Activated CD4-positive, alpha-beta T cell treated with anti-CD3 and anti-CD28 coated beads for 36 hours (primary cell): ENCODE measurements around the gene KLC1. TPM values are rescaled to one million over a fixed set of nuclear protein-coding genes. Genes with fewer than 3 reads are reported as not detected.

Experiments
- ATAC-seq: fragments of 200-7000 bp; cut with Tn5 transposase; one replicate; pipeline ENCODE4 v1.10.0; 2021; ENCODE audit warnings: mild to moderate bottlenecking, moderate library complexity
- CTCF ChIA-PET: fragments of 350-600 bp; sonication (Branson Sonifier 250); formaldehyde crosslinking; loops from one replicate; lab custom pipeline; 2021; ENCODE audit warnings: antibody characterized with exemption; lab: Charles Lee
- POLR2A ChIA-PET: fragments of 350-600 bp; sonication (Branson Sonifier 250); formaldehyde crosslinking; loops from one replicate; lab custom pipeline; 2021; ENCODE audit warnings: antibody characterized with exemption, inconsistent platforms; lab: Charles Lee
- DNase-seq: peaks from one replicate; pipeline ENCODE4 v3.0.0-alpha.2; 2020
- H3K27ac Mint-ChIP-seq: one replicate; pipeline ENCODE4 v1.8.0; 2021; ENCODE audit warnings: mixed read lengths
- H3K27me3 Mint-ChIP-seq: one replicate; pipeline ENCODE4 v1.8.0; 2021; ENCODE audit warnings: mixed read lengths
- H3K36me3 Mint-ChIP-seq: one replicate; pipeline ENCODE4 v1.8.0; 2021; ENCODE audit warnings: low read depth, mixed read lengths
- H3K4me1 Mint-ChIP-seq: one replicate; pipeline ENCODE4 v1.8.0; 2021; ENCODE audit warnings: mixed read lengths
- H3K4me3 Mint-ChIP-seq: one replicate; pipeline ENCODE4 v1.8.0; 2021; ENCODE audit warnings: mild to moderate bottlenecking, moderate library complexity, mixed read lengths
- H3K9me3 Mint-ChIP-seq: one replicate; pipeline ENCODE4 v1.8.0; 2021; ENCODE audit warnings: low read depth, mixed read lengths
- intact Hi-C, 2 experiments: fragments of 100-400 bp; cut with DNase I in 1 of 2; cut with micrococcal nuclease in 1 of 2; formaldehyde crosslinking; loops; one replicate each; pipeline versions ENCODE4 v1.14.2 to v1.15.1; 2022 to 2024; cut with DNase I, micrococcal nuclease
- total RNA-seq, 2 experiments: library from RNA; stranded (reverse); gene quantifications; one replicate each; pipeline ENCODE4 v1.2.3, GENCODE V29; 2021

KLC1 gene
- total RNA-seq, 2 experiments from 2014 or later, result 97.4 to 113 TPM

DNA sequence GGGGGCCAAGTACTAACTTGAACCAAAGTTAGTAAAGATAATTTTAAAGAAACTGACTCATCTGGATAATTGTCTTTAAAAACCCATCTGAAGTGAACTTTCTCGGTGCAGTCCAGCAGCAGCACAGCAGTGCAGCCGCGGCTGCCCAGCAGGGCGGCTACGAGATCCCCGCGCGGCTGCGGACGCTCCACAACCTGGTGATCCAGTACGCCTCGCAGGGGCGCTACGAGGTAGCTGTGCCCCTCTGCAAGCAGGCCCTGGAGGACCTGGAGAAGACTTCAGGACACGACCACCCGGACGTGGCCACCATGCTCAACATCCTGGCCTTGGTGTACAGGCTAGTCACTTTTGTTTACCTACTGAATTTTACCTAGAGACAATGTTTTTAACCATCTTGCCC is 33.6 kb downstream of the KLC1 start:
- ChIA-PET POLR2A (no interaction called here), CTCF (interaction anchor here (0.5 to 0.8 kb wide), 2 partner anchors 17 to 173 kb away, joined by 3 read pairs; no protein-coding TSS in a partner anchor)
- intact Hi-C loops, result no loop called here
- Mint-ChIP-seq H3K4me3 (no peak overlapping the region), H3K9me3 (no peaks in the 10 kb centered on the region), H3K27me3 (no peaks in the 10 kb centered on the region), H3K4me1 (no peaks in the 10 kb centered on the region), H3K27ac (no peak overlapping the region), H3K36me3 (peaks cover 24% of the 10 kb centered on the region)
- no peak for DNase-seq
- ATAC-seq, result no peak

DNA sequence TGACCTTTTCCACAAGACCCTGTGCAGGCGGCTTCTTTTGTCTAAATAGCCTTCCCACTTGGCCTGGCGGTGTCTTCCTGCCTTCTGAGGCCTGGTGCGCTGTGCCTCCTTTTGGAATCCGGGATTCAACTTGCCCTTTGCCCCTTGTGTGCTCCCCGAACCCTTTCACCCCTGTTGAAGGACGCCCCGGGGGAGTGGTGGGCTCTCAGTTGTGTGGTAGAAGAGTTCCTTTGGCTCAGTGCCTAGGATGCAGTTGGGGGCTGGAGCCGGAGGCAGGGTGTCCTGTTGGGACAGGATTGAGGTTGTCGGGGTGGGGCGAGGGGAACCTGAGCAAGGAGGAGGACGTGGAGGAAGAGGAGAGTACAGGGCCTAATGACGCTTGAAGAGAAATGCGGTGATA is 34.5 kb downstream of the KLC1 start:
- Mint-ChIP-seq H3K27me3 (no peaks in the 10 kb centered on the region), H3K4me3 (no peak overlapping the region), H3K36me3 (peaks cover 27% of the 10 kb centered on the region), H3K27ac (no peak overlapping the region), H3K9me3 (no peaks in the 10 kb centered on the region), H3K4me1 (no peaks in the 10 kb centered on the region)
- no peak for DNase-seq
- ChIA-PET CTCF (interaction anchor here (0.8 kb wide), 1 partner anchor 16 kb away, joined by 3 read pairs; no protein-coding TSS in a partner anchor), POLR2A (no interaction called here)
- intact Hi-C loops, result no loop called here
- ATAC-seq, result no peak

DNA sequence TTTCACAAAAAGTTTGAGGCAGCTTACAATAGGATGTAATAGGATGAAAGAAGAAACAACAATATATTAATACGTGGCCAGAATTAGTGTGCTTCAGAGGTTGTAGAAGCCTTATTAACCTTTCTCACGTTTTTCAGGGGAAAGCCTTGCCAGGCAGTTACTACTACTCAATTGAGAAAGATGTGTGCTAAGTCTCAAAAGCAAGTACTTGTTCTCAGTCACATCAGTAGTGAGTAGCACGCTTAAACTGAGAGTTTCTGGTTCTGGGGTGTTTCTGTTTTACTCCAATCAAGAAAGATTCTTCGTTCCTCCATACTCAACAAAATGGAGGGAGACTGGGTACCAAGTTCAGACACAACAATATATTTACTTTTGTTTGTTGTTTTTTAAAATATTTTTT is 38.7 kb downstream of the KLC1 start:
- H3K27me3 Mint-ChIP-seq, result no peaks in the 10 kb centered on the region
- H3K4me1 Mint-ChIP-seq, result no peaks in the 10 kb centered on the region
- no peaks in the 10 kb centered on the region for H3K9me3 Mint-ChIP-seq
- ChIA-PET POLR2A (interaction anchor here (0.7 kb wide), 1 partner anchor 1066 kb away, joined by 3 read pairs; no protein-coding TSS in a partner anchor), CTCF (interaction anchor here (0.6 kb wide), 2 partner anchors 12 to 19 kb away, joined by 3 read pairs; no protein-coding TSS in a partner anchor)
- no peak overlapping the region for H3K4me3 Mint-ChIP-seq
- H3K27ac Mint-ChIP-seq, result peak overlapping the region; percentile 4
- intact Hi-C loops, result no loop called here
- H3K36me3 Mint-ChIP-seq, result peaks cover 30% of the 10 kb centered on the region
- DNase-seq (no peak), ATAC-seq (peak; percentile 83)

DNA sequence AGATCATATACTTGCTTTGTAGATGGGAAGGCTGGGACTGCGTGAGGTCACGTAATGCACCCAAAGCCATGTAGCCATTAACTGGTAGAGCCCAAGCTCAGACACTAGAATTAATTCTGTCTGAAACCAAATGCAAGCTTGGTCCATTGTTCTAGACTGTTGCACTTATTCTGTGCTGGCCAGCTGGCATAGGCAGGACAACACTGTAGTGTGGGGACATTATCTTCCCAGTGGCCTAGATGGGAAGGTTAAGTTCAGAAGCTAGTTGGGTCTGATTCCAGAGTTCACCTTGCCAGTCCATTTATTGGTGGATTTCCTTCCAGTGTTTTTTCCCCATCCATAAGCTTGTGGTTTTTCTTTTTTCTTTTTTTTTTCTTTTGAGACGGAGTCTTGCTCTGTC is 39.1 kb downstream of the KLC1 start:
- no peak for DNase-seq
- CTCF ChIA-PET, result interaction anchor here (0.6 kb wide), 2 partner anchors 12 to 111 kb away, joined by 3 read pairs; no protein-coding TSS in a partner anchor
- intact Hi-C loops, result no loop called here
- POLR2A ChIA-PET, result no interaction called here
- no peak overlapping the region for H3K4me3 Mint-ChIP-seq
- no peaks in the 10 kb centered on the region for H3K27me3 Mint-ChIP-seq
- peaks cover 34% of the 10 kb centered on the region for H3K36me3 Mint-ChIP-seq
- no peaks in the 10 kb centered on the region for H3K4me1 Mint-ChIP-seq
- H3K27ac Mint-ChIP-seq, result no peak overlapping the region
- ATAC-seq, result no peak
- no peaks in the 10 kb centered on the region for H3K9me3 Mint-ChIP-seq

DNA sequence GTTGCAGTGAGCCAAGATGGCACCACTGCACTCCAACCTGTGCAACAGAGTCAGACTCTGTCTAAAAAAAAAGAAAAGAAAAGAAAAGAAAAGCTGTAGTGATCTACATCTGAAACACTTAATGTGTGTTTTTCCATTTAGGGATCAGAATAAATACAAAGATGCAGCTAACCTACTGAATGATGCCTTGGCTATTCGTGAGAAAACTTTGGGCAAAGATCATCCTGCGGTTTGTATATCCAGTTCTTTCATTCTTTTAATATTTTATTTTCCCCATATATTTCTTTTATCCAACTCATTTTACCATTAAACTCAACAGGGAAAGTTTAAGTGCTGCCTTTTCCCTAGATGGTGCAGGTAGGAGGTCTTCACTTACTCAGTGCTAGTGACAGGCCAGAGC is 40.4 kb downstream of the KLC1 start:
- CTCF ChIA-PET, result interaction anchor here (1.2 kb wide), 1 partner anchor 9 kb away, joined by 3 read pairs; no protein-coding TSS in a partner anchor
- Mint-ChIP-seq H3K4me1 (no peaks in the 10 kb centered on the region), H3K27ac (no peak overlapping the region), H3K4me3 (no peak overlapping the region), H3K9me3 (no peaks in the 10 kb centered on the region), H3K36me3 (peaks cover 32% of the 10 kb centered on the region), H3K27me3 (no peaks in the 10 kb centered on the region)
- POLR2A ChIA-PET, result no interaction called here
- intact Hi-C loops, result no loop called here
- ATAC-seq (no peak), DNase-seq (no peak)

DNA sequence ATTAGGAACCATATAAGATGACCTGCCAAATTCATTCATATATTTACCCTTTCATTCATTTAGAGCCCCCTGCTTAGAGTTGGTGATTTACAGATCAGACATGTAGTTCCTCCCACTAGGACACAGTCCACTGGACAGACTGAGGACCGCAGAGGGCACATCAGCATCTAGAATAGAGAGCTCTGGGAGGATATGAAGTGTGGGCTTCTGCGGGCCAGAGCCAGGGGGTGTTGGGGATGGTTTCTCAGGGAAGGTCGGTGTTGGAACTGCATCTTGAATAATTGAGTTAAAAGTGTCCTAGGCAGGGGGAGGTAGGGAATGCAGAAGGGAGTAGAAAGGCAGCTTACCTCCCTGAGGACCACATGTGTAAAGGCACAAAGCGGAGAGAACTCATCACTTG is 42.9 kb downstream of the KLC1 start:
- DNase-seq (no peak), ATAC-seq (no peak)
- H3K9me3 Mint-ChIP-seq, result no peaks in the 10 kb centered on the region
- H3K4me1 Mint-ChIP-seq, result no peaks in the 10 kb centered on the region
- ChIA-PET CTCF (no interaction called here), POLR2A (no interaction called here)
- H3K36me3 Mint-ChIP-seq, result peaks cover 42% of the 10 kb centered on the region
- H3K27me3 Mint-ChIP-seq, result no peaks in the 10 kb centered on the region
- intact Hi-C loops, result no loop called here
- H3K4me3 Mint-ChIP-seq, result no peak overlapping the region
- H3K27ac Mint-ChIP-seq, result no peak overlapping the region

DNA sequence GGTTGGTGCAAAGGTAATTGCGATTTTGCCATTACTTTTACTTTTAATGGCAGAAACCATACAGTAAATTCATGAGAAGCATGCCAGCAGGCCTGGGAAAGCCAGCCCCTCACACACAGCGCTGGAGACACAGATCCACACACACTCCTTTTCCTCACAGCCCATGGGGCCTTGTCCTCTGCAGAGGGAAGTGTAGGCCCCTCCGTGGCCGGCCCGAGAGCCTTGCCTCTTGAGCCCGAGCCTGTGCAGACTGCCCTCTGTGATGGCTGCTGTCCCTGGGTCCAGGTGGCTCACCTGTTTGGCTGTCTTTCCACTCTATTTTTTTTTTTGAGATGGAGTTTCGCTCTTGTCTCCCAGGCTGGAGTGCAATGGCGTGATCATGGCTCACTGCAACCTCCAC is 46.9 kb downstream of the KLC1 start:
- H3K9me3 Mint-ChIP-seq, result no peaks in the 10 kb centered on the region
- H3K36me3 Mint-ChIP-seq, result peaks cover 52% of the 10 kb centered on the region
- no peak overlapping the region for H3K27ac Mint-ChIP-seq
- intact Hi-C loops, result loop anchor here (5.0 kb wide), 3 partner anchors 64 to 104 kb away; no protein-coding TSS in a partner anchor
- H3K27me3 Mint-ChIP-seq, result no peaks in the 10 kb centered on the region
- DNase-seq (no peak), ATAC-seq (no peak)
- ChIA-PET POLR2A (no interaction called here), CTCF (no interaction called here)
- H3K4me1 Mint-ChIP-seq, result peaks cover 2% of the 10 kb centered on the region
- no peak overlapping the region for H3K4me3 Mint-ChIP-seq

DNA sequence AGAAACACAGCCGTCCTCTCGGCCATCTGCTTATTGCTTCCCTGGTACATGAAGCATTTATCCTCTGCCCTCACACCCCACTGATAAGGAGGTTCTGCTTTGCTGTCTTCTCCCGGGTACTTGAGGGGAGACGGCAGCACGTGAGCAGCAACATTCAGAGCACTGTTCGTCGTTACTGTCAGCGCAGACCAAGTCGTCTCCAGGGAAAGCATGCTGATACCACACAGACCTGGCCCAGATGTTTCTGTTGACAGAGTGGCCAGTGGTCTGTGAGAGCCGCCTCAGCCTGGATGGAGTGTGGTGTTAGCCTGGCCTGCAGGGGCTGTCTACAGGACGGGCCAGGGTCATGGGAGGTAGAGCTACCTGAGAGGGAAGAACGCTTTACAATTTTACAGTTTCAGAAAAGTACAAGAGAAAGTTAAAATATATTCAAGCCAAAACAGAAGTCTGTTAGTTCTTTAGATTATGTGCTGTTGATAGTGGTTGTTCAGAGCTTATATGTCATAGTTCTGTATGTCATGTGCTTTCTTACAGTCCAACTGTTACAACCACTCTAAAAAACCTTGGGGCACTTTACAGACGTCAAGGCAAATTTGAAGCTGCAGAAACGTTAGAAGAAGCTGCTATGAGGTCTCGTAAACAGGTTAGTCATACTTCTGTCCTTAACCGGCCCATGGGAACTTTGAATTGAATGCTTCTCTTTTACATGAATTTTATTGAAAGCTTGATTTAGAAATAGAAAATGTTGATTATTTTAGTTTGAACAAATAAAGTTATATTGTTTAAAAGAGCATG is 48.1 kb downstream of the KLC1 start:
- no peaks in the 10 kb centered on the region for H3K27me3 Mint-ChIP-seq
- ATAC-seq (no peak), DNase-seq (no peak)
- no peak overlapping the region for H3K27ac Mint-ChIP-seq
- H3K4me1 Mint-ChIP-seq, result peaks cover 2% of the 10 kb centered on the region
- CTCF ChIA-PET, result interaction anchor here (1.1 to 1.4 kb wide), 3 partner anchors 12 to 102 kb away, joined by 3 read pairs; no protein-coding TSS in a partner anchor
- H3K4me3 Mint-ChIP-seq, result no peak overlapping the region
- intact Hi-C loops, result loop anchor here (5.0 kb wide), 3 partner anchors 65 to 105 kb away; no protein-coding TSS in a partner anchor
- POLR2A ChIA-PET, result no interaction called here
- peaks cover 54% of the 10 kb centered on the region for H3K36me3 Mint-ChIP-seq
- H3K9me3 Mint-ChIP-seq, result no peaks in the 10 kb centered on the region

DNA sequence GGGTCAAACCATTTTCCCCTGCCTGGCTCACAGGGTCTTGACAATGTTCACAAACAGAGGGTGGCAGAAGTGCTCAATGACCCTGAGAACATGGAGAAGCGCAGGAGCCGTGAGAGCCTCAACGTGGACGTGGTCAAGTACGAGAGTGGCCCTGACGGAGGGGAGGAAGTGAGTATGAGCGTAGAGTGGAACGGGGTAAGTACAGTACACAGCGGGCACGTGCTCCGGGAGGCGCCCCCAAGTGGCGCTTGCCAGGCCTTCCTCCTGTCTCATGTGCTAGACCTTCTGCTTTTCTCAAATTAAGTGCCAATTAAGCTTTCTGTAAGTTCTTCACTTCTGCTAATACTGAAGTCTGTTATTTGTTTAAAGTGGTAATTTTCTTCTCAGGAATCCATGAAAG is 50.3 kb downstream of the KLC1 start:
- Mint-ChIP-seq H3K9me3 (no peaks in the 10 kb centered on the region), H3K36me3 (peaks cover 47% of the 10 kb centered on the region), H3K4me1 (peaks cover 2% of the 10 kb centered on the region), H3K27me3 (no peaks in the 10 kb centered on the region), H3K4me3 (no peak overlapping the region), H3K27ac (peak overlapping the region; percentile 33)
- intact Hi-C loops, result loop anchor here (1.0 to 5.0 kb wide), 4 partner anchors 67 to 107 kb away; no protein-coding TSS in a partner anchor
- DNase-seq (peak; percentile 74), ATAC-seq (peak; percentile 98)
- CTCF ChIA-PET, result interaction anchor here (0.5 to 2.0 kb wide), 9 partner anchors 15 to 127 kb away, joined by 3 to 12 read pairs (median 3); partner anchors contain the start of gene ZFYVE21
- POLR2A ChIA-PET, result no interaction called here

DNA sequence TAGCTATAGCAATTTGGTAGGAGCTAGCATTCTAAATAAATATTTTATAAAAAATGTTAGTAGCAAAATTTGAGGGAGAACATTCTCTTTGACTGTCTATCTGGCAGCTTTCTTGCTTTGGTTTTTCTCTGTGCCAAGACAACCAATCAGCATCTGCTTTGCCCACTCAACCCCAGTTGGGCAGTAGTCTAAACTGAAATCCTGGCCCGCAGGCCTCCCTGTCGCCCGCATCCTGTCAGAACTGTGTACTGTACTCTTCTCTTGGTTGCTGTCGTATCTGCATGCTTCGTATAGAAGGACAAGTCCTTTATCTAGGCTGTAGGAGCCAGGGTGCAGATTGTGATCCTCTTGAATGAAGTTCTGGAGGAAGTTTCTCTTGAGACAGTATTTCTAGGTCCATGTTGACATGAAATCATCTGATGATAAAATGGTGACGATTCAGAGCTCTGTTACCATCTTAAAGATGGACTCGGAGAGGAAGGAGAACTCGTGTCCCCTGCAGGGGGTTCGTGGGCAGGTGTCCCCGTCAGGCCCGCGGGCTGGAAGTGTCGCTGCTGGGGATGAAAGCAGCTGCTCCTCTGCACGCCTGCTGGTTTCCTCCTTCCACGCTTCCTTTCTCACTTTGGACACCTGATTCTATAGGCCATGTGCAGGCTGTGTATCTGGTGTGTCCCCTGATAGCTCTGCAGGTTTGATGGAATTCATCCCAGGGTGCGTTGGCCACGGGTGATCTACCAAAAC is 51.6 kb downstream of the KLC1 start:
- Mint-ChIP-seq H3K27me3 (no peaks in the 10 kb centered on the region), H3K36me3 (peaks cover 42% of the 10 kb centered on the region)
- POLR2A ChIA-PET, result no interaction called here

DNA sequence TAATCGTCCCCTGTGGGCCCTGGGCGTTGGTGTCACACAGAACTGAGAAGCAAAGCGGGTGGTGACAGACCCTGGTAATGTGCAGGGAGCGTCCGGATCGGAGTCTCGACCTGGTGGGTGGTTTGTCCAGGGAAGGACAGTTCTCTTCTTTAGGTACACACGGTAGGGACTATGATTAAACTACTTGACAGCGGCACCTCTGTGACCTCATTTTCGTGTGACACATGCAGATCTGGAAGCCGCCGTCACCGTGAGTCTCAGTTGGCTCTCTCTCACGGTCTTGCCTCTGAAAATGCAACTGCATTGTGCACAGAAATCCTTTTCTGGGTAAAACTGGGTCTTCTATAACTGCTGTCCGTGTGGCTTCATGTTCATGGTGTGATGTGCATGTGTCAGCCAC is 54.1 kb downstream of the KLC1 start:
- no peaks in the 10 kb centered on the region for H3K27me3 Mint-ChIP-seq
- intact Hi-C loops, result no loop called here
- peaks cover 40% of the 10 kb centered on the region for H3K36me3 Mint-ChIP-seq
- H3K4me1 Mint-ChIP-seq, result peaks cover 2% of the 10 kb centered on the region
- DNase-seq (no peak), ATAC-seq (no peak)
- no peak overlapping the region for H3K4me3 Mint-ChIP-seq
- no peak overlapping the region for H3K27ac Mint-ChIP-seq
- POLR2A ChIA-PET, result no interaction called here
- no peaks in the 10 kb centered on the region for H3K9me3 Mint-ChIP-seq
- CTCF ChIA-PET, result no interaction called here

More for the DNA sequence above, 51.6 kb downstream of the KLC1 start:
- intact Hi-C loops, result no loop called here
- ATAC-seq (no peak), DNase-seq (no peak)
- Mint-ChIP-seq H3K9me3 (no peaks in the 10 kb centered on the region), H3K4me3 (no peak overlapping the region), H3K27ac (no peak overlapping the region), H3K4me1 (peaks cover 2% of the 10 kb centered on the region)
- CTCF ChIA-PET, result interaction anchor here (0.9 to 2.0 kb wide), 6 partner anchors 14 to 175 kb away, joined by 3 to 12 read pairs (median 4); partner anchors contain the start of gene ZFYVE21
